ENCODE results near the gene MOB3A.

- TF ChIP-seq CTCF (conservative IDR thresholded peaks at IDR 0.05 in 1 of 2, IDR thresholded peaks at IDR 0.05 in 1 of 2; ENCODE audit: low read depth in 1 of 2, low read length in 2 of 2) (no peak), EZH2 (IDR thresholded peaks at IDR 0.05; ENCODE audit: low read length, missing control alignments) (no peak)
These were observed 39.3 kb downstream of the MOB3A start for GRCh38 chr19:2056837-2057192.
